ENCODE data around the gene MPHOSPH9. TPM values are rescaled to one million over a fixed set of nuclear protein-coding genes. Genes with fewer than 3 reads are reported as not detected.

The MPHOSPH9 gene
- total and polyA plus RNA-seq, 2 of the 4 experiments (the other 2 are of a cell fraction) = 7.6 to 17.0 TPM

GRCh38 chr12:123160801-123161487 is 72.0 kb downstream of the MPHOSPH9 start:
- Histone ChIP-seq H3K18ac (ENCODE audit: low read depth, low read length) (no peak overlapping the region), H2BK20ac (ENCODE audit: low read depth, low read length) (no peak overlapping the region), H3K14ac (replicated peaks; ENCODE audit: low read depth, low read length) (no peak overlapping the region), H3K4me1 (ENCODE audit: control insufficient read depth, insufficient read depth, low read length) (no peaks in the 10 kb centered on the region), H3K4ac (ENCODE audit: low read depth, low read length) (no peak overlapping the region), H2AK5ac (ENCODE audit: low read depth, low read length) (no peak overlapping the region), H2BK5ac (ENCODE audit: low read depth, low read length, poor library complexity, severe bottlenecking) (no peak overlapping the region), H2AFZ (replicated peaks; ENCODE audit: low read length, poor library complexity) (no peak overlapping the region), H3K4me3 (ENCODE audit: insufficient read depth, low read depth, low read length) (no peak overlapping the region), H3K36me3 (ENCODE audit: control insufficient read depth, insufficient read depth, low read length) (peaks cover 8% of the 10 kb centered on the region), H3K79me1 (ENCODE audit: low read depth in 1 of 2, low read length in 2 of 2) (0 out of 4 replicates have a peak, but pooled peaks cover 0 to 4% of the 10 kb centered on the region in 2 experiments), H3K9me3 (ENCODE audit: control insufficient read depth, insufficient read depth, low read length) (no peaks in the 10 kb centered on the region), H3K27me3 (ENCODE audit: control insufficient read depth, insufficient read depth, low read length) (no peaks in the 10 kb centered on the region), H4K5ac (ENCODE audit: low read depth, low read length) (no peak overlapping the region), H3K9me1 (ENCODE audit: insufficient read depth, low read length) (peaks cover 3% of the 10 kb centered on the region; the same call in 1 of the 2 replicates), H3K56ac (ENCODE audit: extremely low read depth, insufficient read depth, low read length) (no peak overlapping the region), H3K9ac (ENCODE audit: low read depth, low read length) (no peak overlapping the region), H4K8ac (ENCODE audit: low read depth in 2 of 2, low read length in 2 of 2) (no peak overlapping the region), H3K4me2 (ENCODE audit: low read depth, low read length) (no peak overlapping the region), H2AK9ac (replicated peaks; ENCODE audit: low read depth, low read length, poor library complexity) (no peak overlapping the region), H4K20me1 (ENCODE audit: insufficient read depth, low read length) (no peaks in the 10 kb centered on the region), H3K23ac (ENCODE audit: low read depth, low read length) (no peak overlapping the region), H4K91ac (ENCODE audit: insufficient read depth, low read depth, low read length) (no peak overlapping the region), H2BK120ac (ENCODE audit: low read depth, low read length) (no peak overlapping the region), H3K27ac (ENCODE audit: insufficient read depth, low read length) (no peak overlapping the region), H2BK15ac (ENCODE audit: low read depth, low read length) (no peak overlapping the region)
- ChIA-PET POLR2A (ENCODE audit: unreplicated experiment) (interaction anchor here (0.6 kb wide), 1 partner anchor 24 kb away, joined by 3 read pairs; no protein-coding TSS in a partner anchor), CTCF (interaction anchor here (0.7 to 1.4 kb wide), 3 partner anchors 13 to 1366 kb away, joined by 3 to 5 read pairs (median 4); no protein-coding TSS in a partner anchor)
- intact Hi-C loops (cut with micrococcal nuclease) (loop anchor here (5.0 kb wide), 1 partner anchor 46 kb away; no protein-coding TSS in a partner anchor), dilution Hi-C loops (cut with HindIII; ENCODE audit: low sequenced_read_pairs, unreplicated experiment) (no loop called here), in situ Hi-C loops (cut with MboI; ENCODE audit: low sequenced_read_pairs) (no loop called here)
- no TSS peak for BruUV-seq (replicated peaks)
- DNase-seq (peak; percentile 35), ATAC-seq (ENCODE audit: low read depth) (no peak)
- no CpG with 5 or more reads among the region's 11 CpGs for WGBS, 2 experiments (ENCODE audit: extremely low coverage in 2 of 2, insufficient read length in 1 of 2)
- TF ChIP-seq RFX5 (IDR thresholded peaks at IDR 0.05; ENCODE audit: low read depth, low read length) = no peak
- TF ChIP-seq NFE2L2 (IDR thresholded peaks at IDR 0.05; ENCODE audit: low read depth, low read length) = no peak
- TF ChIP-seq CHD1 (IDR thresholded peaks at IDR 0.05; ENCODE audit: low read depth, low read length) = no peak
- TF ChIP-seq FOS (IDR thresholded peaks at IDR 0.05; ENCODE audit: low read depth, low read length) = no peak
- no peak for TF ChIP-seq MXI1 (IDR thresholded peaks at IDR 0.05; ENCODE audit: borderline replicate concordance, low read depth, low read length)
- no peak for TF ChIP-seq POLR2A (IDR thresholded peaks at IDR 0.05; ENCODE audit: low read depth, low read length)
- no peak for TF ChIP-seq BHLHE40 (IDR thresholded peaks at IDR 0.05; ENCODE audit: low read depth, low read length)
- TF ChIP-seq, protein P1, sequence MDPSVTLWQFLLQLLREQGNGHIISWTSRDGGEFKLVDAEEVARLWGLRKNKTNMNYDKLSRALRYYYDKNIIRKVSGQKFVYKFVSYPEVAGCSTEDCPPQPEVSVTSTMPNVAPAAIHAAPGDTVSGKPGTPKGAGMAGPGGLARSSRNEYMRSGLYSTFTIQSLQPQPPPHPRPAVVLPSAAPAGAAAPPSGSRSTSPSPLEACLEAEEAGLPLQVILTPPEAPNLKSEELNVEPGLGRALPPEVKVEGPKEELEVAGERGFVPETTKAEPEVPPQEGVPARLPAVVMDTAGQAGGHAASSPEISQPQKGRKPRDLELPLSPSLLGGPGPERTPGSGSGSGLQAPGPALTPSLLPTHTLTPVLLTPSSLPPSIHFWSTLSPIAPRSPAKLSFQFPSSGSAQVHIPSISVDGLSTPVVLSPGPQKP (IDR thresholded peaks at IDR 0.05; ENCODE audit: borderline replicate concordance, low read depth, low read length) = no peak
- no peak for TF ChIP-seq CEBPB (IDR thresholded peaks at IDR 0.05; ENCODE audit: low read depth, low read length)
- no peak for TF ChIP-seq MAZ (IDR thresholded peaks at IDR 0.05; ENCODE audit: borderline replicate concordance, low read depth, low read length)
- TF ChIP-seq SMC3 (IDR thresholded peaks at IDR 0.05; ENCODE audit: low read depth, low read length) = no peak
- TF ChIP-seq USF2 (IDR thresholded peaks at IDR 0.05; ENCODE audit: low read depth, low read length) = no peak
- TF ChIP-seq, protein P2, sequence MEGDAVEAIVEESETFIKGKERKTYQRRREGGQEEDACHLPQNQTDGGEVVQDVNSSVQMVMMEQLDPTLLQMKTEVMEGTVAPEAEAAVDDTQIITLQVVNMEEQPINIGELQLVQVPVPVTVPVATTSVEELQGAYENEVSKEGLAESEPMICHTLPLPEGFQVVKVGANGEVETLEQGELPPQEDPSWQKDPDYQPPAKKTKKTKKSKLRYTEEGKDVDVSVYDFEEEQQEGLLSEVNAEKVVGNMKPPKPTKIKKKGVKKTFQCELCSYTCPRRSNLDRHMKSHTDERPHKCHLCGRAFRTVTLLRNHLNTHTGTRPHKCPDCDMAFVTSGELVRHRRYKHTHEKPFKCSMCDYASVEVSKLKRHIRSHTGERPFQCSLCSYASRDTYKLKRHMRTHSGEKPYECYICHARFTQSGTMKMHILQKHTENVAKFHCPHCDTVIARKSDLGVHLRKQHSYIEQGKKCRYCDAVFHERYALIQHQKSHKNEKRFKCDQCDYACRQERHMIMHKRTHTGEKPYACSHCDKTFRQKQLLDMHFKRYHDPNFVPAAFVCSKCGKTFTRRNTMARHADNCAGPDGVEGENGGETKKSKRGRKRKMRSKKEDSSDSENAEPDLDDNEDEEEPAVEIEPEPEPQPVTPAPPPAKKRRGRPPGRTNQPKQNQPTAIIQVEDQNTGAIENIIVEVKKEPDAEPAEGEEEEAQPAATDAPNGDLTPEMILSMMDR (conservative IDR thresholded peaks at IDR 0.05; ENCODE audit: low read depth, low read length) = no peak
- TF ChIP-seq MAFK (IDR thresholded peaks at IDR 0.05; ENCODE audit: low read depth, low read length) = no peak
- TF ChIP-seq RCOR1 (IDR thresholded peaks at IDR 0.05; ENCODE audit: insufficient replicate concordance, low read length) = no peak

All from IMR-90 (cell line).